Renal cortex interstitium (tissue), 11 donors: ENCODE data around the gene RBM33. TPM values are rescaled to one million over a fixed set of nuclear protein-coding genes. Genes with fewer than 3 reads are reported as not detected.

Source experiments
- DNase-seq, 11 donors: peaks; one replicate each; pipeline ENCODE4 v3.0.0-alpha.2; 2013; ENCODE audit warnings: low read depth in 9 of 11, low spot score in 4 of 11; ENCODE audit errors: extremely low read depth in 1 of 11
- polyA plus RNA-seq, 3 donors: library from polyadenylated mRNA; unstranded; fragments of 120-200 nt; gene quantifications; one replicate each; pipeline ENCODE4 v1.2.1, GENCODE V29; 2013; ENCODE audit not compliant: insufficient read length in 3 of 3

RBM33 gene
- polyA plus RNA-seq, 3 donors, result 31.6 to 45.8 (median 37.7) TPM

DNA sequence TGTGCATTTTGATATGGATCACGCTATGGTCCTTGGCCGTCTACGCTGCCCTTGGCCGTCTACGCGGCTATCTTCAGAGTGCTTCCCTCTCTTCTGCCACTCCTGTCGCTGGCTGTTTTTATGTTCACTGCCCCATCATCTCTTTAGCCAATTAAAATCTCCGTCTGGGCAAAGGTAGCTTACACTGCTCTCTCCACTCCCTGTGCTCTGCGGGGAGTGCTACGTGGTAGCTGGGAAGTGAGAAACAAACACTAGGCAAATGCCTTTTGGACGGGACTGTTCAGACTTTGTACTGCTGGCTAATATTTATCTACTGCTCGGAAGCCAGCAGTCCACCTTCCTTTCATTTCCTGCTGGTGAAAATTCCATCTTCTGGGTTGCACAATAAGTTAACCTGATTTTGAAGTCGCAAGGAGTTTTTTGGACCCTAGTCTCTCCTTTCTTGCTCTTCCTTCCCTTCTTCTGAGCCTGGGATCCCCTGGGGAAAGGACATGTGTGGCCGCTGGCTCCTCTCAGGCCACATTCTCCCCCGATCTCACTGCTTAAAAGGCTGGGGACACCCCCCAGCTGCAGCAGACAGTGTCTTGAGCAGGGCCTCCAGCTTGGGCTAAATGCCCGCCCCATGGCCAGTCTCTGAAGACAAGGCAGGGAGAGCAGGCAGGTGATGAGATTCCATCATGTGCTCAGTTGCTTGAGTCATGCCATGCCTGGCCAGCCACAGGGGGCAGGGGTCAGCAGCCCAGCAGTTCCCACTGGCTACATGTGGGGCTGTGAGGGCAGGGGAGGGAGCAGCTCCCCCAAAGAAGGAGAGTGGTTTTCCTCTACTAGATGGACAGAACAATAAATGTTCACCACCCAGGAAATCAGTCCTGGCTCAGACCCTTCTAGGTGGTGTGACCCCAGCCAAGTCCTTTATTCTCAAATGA lies 25.5 kb upstream of the RBM33 start:
- DNase-seq, result peak in 5 of 11 donors; percentile 13 to 60 (median 46)

DNA sequence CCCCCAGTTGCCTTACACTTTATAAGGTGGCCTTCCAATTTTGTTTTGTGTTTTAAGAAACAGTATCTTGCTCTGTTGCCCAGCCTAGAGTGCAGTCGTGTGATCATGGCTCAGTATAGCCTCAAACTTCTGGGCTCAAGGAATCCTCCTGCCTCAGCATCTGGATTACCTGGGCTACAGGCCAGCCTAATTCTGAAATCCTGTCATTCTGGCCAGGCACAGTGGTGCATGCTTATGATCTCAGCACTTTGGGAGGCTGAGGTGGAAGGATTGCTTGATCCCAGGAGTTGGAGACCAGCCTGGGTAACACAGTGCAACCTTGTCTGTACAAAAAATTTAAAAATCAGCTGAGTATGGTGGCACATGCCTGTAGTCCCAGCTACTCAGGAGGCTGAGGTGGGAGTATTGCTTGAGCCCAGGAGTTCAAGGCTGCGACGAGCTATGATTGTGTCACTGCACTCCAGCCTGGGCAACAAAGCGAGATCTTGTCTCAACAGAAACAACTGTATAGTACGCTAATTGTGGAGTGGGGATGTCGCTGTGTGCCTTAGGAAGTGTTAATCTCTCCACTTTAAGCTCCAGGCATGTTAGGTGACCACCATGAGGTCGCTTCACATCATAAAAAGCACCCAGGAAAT lies 24.7 kb upstream of the RBM33 start:
- DNase-seq, result no peak

DNA sequence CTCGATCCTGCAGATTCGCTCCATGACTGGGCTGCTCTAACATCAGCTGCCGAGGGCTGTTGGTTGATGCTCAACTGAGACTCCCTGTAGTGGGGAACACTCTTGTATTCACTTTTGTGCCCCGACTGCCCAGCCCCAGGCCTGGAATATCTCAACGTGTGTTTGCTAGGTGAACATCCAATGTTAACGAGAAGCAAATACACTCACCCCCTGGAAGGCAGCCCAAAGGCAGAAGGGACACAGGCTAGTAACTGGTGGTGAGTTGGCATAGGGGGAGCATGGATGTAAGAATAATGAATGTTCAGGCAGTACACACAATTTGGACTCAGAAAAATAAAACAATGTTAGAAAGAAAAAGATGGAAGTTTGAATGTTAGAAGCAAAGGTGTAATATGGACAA lies 24.0 kb upstream of the RBM33 start:
- DNase-seq, result no peak

DNA sequence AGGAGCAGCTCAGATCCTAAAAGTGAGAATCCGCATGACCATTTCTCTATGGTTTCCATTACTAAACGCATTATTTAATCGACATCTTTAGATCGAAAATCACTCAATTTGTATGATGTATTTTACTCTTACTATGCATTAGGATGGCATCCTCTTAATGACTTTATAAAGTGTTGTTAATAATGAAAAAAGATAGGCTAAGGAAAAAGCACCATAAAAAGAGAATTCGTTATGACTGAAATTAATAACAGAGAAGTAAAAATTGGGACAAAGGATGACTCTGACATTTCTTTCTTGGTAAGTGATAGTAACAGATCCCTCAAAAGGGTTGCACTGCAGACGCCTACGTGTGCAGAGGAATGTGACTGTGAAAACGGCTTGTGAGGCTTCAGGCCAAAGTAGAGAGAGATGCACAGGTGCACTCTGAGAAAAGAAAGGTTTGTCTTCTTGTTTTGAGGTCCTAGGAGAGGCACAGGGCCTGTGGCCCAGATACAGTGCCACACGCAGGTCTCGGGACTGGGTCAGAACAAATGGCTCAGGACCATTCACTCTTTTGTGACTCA lies 23.0 kb upstream of the RBM33 start:
- DNase-seq, result no peak

DNA sequence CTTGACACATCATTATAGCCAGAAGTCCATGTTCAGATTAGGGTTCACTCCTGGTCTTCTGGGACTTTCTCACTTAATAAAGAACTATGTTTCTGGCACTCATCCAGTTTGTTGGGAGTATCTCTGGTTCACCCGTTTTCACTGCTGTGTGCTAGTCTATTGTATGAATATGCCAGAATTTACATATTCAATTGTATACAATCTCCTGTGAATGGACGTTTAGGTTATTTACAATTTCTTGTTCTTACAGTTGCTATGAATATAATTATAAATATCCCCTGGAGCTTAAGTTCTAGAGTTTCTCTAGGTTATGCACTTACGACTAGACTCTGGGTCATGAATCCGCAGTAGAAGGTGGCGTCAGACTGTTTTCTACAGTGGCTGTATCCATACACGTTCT lies 20.0 kb upstream of the RBM33 start:
- no peak for DNase-seq

DNA sequence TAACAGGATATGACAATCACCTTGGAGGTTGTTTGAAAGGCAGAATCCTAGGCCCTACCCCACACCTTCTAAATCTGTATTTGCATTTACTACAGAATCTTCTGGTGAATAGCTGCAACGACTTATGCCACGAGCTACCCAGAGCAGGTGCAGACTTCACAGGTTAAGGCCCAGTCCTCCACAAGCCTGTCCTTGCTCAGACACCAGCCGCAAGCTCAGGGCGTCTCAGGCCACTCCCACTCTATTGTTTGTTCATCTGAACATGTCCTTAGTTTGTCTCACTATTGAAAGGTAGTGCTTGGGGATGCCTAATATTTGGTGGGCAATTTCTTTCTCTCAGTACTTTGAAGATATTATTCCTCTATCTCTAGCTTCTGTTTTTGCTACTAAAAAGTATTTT lies 18.9 kb upstream of the RBM33 start:
- no peak for DNase-seq

DNA sequence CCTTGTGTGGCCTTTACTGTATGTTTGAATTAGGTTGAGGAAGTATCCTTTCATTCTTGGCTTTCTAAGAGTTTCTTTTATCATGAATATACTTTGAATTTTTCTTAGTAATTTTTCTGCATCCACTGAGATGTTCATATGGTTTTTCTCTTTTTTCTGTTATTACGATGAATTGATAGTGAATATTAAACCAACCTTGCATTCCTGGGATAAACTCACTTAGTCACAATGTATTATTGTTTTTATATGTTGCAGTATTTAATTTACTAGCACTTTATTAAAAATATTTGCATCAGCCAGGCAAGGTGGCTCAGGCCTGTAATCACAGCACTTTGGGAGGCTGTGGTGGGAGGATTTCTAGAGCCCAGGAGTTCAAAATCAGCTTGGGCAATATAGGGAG lies 15.3 kb upstream of the RBM33 start:
- DNase-seq, result no peak

DNA sequence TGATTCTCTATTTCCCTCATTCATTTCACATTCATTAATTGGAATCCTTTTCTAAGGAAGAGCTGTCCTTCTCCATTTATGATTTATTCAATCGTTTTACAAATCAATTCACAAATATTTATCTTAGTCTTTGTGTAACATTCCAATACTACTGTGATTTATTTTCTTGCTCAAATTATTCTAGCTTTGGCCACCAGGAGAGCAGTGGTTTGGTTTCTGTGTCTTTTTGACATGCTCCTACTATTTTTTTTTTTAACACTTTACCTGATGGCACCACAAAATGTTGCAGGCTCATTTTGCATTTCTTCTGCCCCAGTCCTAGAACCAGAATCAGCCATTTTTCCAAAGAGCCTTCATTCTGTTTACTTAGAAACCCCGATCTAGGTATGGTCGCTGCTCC lies 13.3 kb upstream of the RBM33 start:
- DNase-seq, result no peak

DNA sequence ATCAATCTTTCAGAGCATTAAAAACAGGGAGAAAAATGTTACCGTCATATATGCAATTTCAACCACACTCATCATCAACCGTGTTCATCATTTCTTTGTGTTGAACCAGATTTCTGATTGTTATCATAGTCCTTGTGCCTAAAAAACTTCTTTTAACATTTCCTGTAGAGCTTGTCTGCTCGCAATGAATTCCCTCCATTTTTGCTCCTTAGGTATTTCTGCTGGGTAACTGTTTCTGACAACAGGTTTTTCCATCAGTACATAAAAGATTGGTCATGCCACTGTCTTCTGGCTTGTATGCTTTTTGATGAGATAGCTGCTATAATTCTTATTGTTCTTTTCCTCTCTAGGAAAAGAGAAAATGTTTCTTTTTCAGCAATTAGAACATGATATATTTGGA lies 8.6 kb upstream of the RBM33 start:
- DNase-seq, result no peak

DNA sequence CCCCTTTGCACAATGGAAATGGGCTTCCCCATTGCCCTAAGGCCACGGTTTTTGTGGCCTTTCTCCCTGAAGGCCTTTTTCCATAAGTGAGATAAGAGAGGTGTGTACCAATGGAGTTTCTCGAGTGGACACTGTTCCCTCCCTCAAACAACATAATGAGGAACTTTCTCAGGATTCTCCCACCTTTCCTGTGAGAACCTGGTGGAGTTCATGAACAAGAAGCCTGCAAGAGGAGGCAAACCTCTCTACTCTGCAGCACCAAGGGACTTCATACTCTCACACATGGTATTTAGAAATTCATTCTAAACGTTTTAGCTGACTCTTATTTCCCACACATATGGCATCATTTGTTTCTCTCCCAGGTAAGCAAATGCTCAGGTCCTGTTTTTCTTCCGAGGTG lies 7.3 kb upstream of the RBM33 start:
- DNase-seq, result no peak

DNA sequence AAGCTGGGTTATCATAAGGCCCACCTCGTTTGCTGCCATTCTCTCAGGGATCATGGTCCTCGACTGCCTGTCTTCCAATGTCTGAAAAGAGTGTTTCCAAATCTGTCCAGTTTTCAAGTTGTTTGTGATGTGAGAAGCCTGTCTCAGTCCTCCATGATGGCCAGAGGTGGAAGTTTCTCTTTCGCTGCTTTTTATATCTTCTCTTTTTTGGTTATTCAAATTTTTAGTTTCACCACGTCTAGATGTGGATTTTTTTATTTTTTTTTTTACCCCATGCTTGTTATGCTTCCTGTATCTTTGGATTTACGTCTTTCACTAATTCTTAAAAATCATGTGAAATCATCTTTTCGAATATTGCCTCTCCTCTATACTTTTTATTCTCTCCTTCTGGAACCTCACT lies 6.1 kb upstream of the RBM33 start:
- DNase-seq, result no peak

DNA sequence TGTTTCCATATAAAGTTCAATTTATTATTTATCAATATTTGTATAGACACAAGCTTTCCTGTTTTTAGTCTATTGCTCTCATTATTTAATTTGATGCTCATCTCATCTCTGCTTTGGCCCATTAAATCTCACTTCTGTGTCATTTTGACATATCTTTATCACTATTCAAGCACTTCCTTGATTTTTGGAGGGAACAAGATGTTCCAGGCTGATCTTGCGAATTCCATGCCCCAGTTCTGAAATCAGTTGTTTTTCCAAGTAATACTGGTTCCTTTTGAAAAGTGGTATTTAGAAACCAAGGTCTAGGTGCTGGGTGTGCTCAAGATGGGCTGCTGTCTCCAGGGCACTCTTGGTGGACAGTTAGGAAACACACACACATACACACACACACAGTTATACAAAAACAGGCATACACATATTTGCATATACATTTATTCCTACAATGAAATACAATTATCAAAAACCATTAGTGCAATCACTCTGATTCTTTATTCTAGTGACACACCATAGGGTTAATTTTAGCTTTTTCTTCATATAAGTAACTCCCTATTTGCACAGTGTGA lies 4.4 kb upstream of the RBM33 start:
- no peak for DNase-seq

DNA sequence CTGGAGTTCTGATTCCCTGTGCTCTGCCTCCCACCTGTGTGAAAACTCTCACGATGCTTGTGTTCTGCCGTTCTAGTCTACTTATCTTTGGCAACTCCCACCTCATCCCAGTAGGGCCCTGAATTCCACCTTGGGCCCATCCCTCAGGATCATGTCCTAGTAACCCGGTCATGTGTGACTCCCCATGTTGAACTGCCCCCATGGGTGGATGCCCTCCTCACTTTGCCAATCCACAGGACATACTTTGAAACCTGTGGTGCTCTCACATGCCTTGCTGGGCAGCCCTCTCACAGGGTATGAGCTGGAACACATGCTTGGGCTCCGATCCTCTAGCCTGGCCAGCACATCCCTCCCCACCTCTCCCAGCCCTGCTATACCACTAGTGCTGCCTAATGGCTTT lies 3.8 kb upstream of the RBM33 start:
- DNase-seq, result no peak

DNA sequence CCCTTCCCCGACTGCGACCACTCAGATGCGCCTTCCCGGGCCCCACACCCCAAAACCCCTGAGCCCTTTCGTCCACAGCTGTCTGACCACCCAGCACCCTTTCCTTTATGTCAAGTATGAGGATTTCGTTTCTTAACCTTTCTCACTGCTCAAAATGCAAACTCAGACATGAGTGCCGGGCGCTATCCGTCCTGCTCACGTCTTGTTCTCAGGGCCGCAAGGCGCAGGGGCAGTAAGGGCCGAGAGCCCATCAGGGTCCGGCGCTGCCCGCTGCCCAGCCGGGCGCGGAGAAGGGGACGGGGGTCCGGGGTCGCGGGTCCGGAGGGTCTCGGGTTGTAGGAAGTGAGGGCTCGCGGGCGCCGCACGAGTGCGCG lies 670 bp upstream of the RBM33 start:
- peak in 4 of 11 donors; percentile 4 to 32 (median 20) for DNase-seq

DNA sequence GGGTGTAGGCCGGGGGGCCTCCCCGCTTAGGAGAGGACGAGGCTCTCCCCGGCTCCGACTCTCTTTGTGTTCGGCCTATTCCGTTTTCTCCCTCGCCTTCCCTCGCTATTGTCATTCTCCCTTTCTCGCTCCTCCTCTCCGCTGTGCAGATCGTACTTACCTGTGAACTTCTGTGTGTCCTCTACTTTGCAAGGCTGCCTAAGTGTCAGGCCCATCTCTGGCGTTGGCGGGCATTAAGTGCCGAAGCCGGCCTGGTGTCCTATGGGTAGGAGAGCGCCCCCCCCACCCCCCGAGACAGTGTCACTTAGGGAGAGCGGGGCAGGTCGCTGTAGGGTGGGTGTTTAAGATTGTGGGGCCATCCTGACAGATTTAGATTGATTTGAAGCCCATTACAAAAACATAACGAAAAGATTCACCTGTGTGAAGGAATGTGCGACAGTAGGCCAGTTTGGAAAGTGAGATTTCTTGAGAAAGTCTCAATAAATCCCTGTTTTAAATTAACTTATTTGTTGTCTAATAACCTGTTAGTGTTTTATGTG lies 579 bp downstream of the RBM33 start:
- peak; percentile 8 to 47 (median 30) for DNase-seq

DNA sequence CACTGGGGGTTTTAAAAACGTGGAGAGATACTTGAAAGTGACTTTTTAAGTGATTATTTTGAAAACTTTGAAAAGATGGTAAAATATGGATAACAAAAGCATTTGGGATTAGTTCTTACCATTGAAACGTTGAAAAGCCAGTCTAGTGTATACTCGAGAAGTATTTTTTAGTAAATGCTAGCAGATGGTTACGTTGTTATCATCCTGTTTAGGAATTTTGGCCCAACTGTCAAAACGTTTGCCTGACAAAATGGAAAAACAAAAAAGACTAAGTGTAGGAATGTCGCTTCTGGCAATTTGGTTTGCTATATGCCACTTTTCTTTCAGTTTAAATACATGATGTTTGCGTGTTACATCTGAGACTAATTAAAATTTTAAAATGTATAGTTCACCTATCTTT lies 1.2 kb downstream of the RBM33 start:
- no peak for DNase-seq

DNA sequence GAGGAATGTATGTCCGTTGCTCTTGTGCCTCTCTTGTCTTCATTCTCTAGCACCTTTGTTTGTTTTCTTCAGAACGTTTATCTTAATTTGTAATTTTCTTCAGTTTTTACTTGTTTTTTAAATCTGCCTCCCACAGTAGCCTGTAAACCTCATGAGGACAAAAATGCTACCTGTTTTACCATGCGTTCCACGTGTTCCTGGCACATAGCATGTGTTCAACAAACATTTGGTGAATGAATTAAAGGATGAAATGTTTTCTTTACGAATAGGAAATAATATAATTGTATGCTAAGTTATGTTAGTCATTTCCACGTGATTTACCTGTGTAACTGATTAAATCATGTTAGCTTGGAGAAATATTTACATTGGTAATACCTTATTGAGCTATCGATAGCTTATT lies 2.2 kb downstream of the RBM33 start:
- no peak for DNase-seq

DNA sequence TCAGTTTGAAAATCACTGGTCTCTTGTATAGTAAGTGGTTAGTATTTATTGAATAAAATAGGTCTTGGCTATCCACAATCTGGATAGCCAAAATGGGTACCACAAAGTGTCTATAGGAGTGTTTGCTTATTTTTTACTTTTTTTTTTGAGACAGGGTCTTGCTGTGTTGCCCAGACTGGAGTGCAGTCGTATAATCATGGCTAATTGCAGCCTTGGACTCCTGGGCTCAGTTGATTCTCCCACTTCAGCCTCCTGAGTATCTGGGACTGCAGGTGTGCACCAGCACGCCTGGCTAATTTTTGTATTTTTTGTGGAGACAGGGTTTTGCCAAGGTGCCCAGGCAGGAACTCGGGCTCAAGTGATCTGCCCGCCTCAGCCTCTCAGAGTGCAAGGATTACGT lies 2.8 kb downstream of the RBM33 start:
- DNase-seq, result no peak

DNA sequence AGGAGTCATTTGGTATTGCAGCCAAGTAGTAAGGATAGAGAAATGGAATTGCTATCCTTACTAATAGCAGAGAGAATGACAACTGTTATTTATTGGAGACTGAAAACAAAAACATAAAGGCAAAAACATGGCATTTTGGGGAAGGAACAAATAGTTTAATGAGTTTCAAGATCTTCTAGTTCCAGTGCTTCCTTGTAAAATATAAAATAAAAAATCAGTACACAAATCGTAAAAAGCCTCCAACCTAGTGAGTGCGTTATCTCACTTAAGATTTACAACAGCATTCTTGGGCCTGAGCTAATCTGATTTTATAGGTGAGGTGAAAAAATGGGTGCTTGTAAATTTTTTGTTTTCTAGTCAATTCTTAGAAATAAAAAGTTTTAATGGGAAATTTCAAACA lies 3.3 kb downstream of the RBM33 start:
- DNase-seq, result no peak
